H1 (cell line): ENCODE results near the gene LRRC39. TPM values are rescaled to one million over a fixed set of nuclear protein-coding genes. Genes with fewer than 3 reads are reported as not detected.

ENCODE experiments used
- CTCF ChIA-PET: fragments of 300-600 bp; sonication (Branson Sonifier 250); formaldehyde crosslinking; loops from one replicate; lab custom pipeline; 2021; ENCODE audit not compliant: partially characterized antibody; lab: Charles Lee
- POLR2A ChIA-PET: fragments of 300-600 bp; sonication (Branson Sonifier 250); formaldehyde crosslinking; loops from one replicate; lab custom pipeline; 2021; ENCODE audit warnings: inconsistent platforms; ENCODE audit not compliant: partially characterized antibody; lab: Charles Lee
- DNase-seq, 2 experiments: peaks; one replicate each; pipeline versions ENCODE4 v3.0.0 to v3.0.0-alpha.2; 2010 to 2022; ENCODE audit warnings: low spot score in 2 of 2, low read depth in 1 of 2, mixed read lengths in 1 of 2
- FAIRE-seq: peaks from 2 replicates; lab custom pipeline; 2011; peaks lifted over from hg19 to GRCh38; lab: Jason Lieb, UNC
- H2AFZ ChIP-seq: 2 replicates; pipeline ENCODE4 v1.8.1; 2012; ENCODE audit warnings: low read length, inconsistent platforms
- H2AK5ac ChIP-seq: 2 replicates; pipeline ENCODE4 v1.6.1; 2013; ENCODE audit warnings: low read depth, low read length
- H2BK120ac ChIP-seq: replicated peaks from 2 replicates; pipeline ENCODE3; 2013; ENCODE audit warnings: low read depth, low read length, inconsistent platforms
- H2BK12ac ChIP-seq: 2 replicates; pipeline ENCODE4 v1.6.1; 2013; ENCODE audit warnings: low read depth, low read length
- H2BK15ac ChIP-seq: 2 replicates; pipeline ENCODE4 v1.6.1; 2013; ENCODE audit warnings: low read length
- H2BK20ac ChIP-seq: 2 replicates; pipeline ENCODE4 v1.6.1; 2013; ENCODE audit warnings: low read length
- H2BK5ac ChIP-seq: 2 replicates; pipeline ENCODE4 v1.6.1; 2013; ENCODE audit warnings: low read depth, low read length
- H3K14ac ChIP-seq: 2 replicates; pipeline ENCODE4 v1.6.1; 2013; ENCODE audit warnings: inconsistent platforms; ENCODE audit not compliant: insufficient read length
- H3K18ac ChIP-seq: 2 replicates; pipeline ENCODE4 v1.6.1; 2013; ENCODE audit warnings: low read length; ENCODE audit errors: extremely low read depth
- H3K23ac ChIP-seq: 2 replicates; pipeline ENCODE4 v1.6.1; 2013; ENCODE audit warnings: inconsistent platforms; ENCODE audit not compliant: insufficient read length
- H3K23me2 ChIP-seq: 2 replicates; pipeline ENCODE4 v1.6.1; 2013; ENCODE audit warnings: low read depth, low read length
- H3K27ac ChIP-seq: 2 replicates; pipeline ENCODE4 v1.6.1; 2011; ENCODE audit warnings: low read depth, low read length, inconsistent platforms
- H3K27me3 ChIP-seq, 4 experiments: replicated peaks in 1 of 4; 1 replicate in 1 of 4; 2 replicates in 3 of 4; pipeline versions ENCODE4 v1.6.1 to v1.8.1; 2011 to 2013; ENCODE audit warnings: low read length in 3 of 4, mild to moderate bottlenecking in 3 of 4, inconsistent platforms in 2 of 4, mixed read lengths in 2 of 4, moderate library complexity in 1 of 4; ENCODE audit not compliant: control insufficient read depth in 3 of 4, insufficient read depth in 3 of 4; ENCODE audit errors: extremely low read depth in 1 of 4
- H3K36me3 ChIP-seq, 4 experiments: 2 replicates each; pipeline versions ENCODE4 v1.6.1 to v1.8.1; 2011 to 2013; ENCODE audit warnings: mild to moderate bottlenecking in 4 of 4, low read length in 3 of 4, moderate library complexity in 2 of 4, control low read depth in 1 of 4, inconsistent platforms in 1 of 4; ENCODE audit not compliant: insufficient read depth in 4 of 4, control insufficient read depth in 2 of 4
- H3K4ac ChIP-seq: replicated peaks from 2 replicates; pipeline ENCODE3; 2013; ENCODE audit warnings: low read length, low read depth, mixed read lengths, inconsistent platforms; ENCODE audit not compliant: insufficient read length
- H3K4me1 ChIP-seq, 4 experiments: replicated peaks in 1 of 4; 1 replicate in 1 of 4; 2 replicates in 3 of 4; pipeline versions ENCODE4 v1.6.1 to v1.8.1; 2011 to 2013; ENCODE audit warnings: low read length in 3 of 4, inconsistent platforms in 2 of 4, mixed read lengths in 1 of 4; ENCODE audit not compliant: insufficient read depth in 4 of 4, control insufficient read depth in 3 of 4
- H3K4me2 ChIP-seq, 2 experiments: 2 replicates each; pipeline versions ENCODE4 v1.6.1 to v1.8.1; 2011 to 2013; ENCODE audit warnings: low read depth in 2 of 2, low read length in 2 of 2, control low read depth in 1 of 2, inconsistent platforms in 1 of 2, mild to moderate bottlenecking in 1 of 2; ENCODE audit not compliant: insufficient read depth in 1 of 2
- H3K4me3 ChIP-seq, 4 experiments: fragments of 200-600, 300-600 bp in 1 of 4; sonication (generic), shearing (Covaris generic), sonication (Bioruptor Twin) in 1 of 4; 2 replicates each; pipeline versions ENCODE4 v1.5.1 to v1.8.1; 2011 to 2016; ENCODE audit warnings: low read length in 4 of 4, low read depth in 3 of 4, control low read depth in 2 of 4, inconsistent platforms in 2 of 4, mild to moderate bottlenecking in 2 of 4, mixed read lengths in 1 of 4, moderate library complexity in 1 of 4; ENCODE audit not compliant: insufficient read depth in 2 of 4; ENCODE audit errors: extremely low read depth in 1 of 4
- H3K56ac ChIP-seq: replicated peaks from 2 replicates; pipeline ENCODE3; 2013; ENCODE audit warnings: low read depth, mild to moderate bottlenecking, mixed read lengths, low read length, inconsistent platforms; ENCODE audit not compliant: insufficient read length
- H3K79me1 ChIP-seq: 2 replicates; pipeline ENCODE4 v1.6.1; 2013; ENCODE audit warnings: low read depth, low read length, control low read depth
- H3K79me2 ChIP-seq, 2 experiments: 2 replicates each; pipeline versions ENCODE4 v1.6.1 to v1.8.1; 2012 to 2013; ENCODE audit warnings: low read length in 2 of 2, mild to moderate bottlenecking in 2 of 2, inconsistent platforms in 1 of 2; ENCODE audit not compliant: insufficient read depth in 2 of 2, control insufficient read depth in 1 of 2
- H3K9ac ChIP-seq, 4 experiments: replicated peaks in 1 of 4; 1 replicate in 1 of 4; 2 replicates in 3 of 4; pipeline versions ENCODE4 v1.6.1 to v1.8.1; 2011 to 2013; ENCODE audit warnings: low read depth in 3 of 4, low read length in 3 of 4, control low read depth in 2 of 4, mild to moderate bottlenecking in 2 of 4, moderate library complexity in 2 of 4, inconsistent platforms in 1 of 4; ENCODE audit errors: extremely low read depth in 1 of 4
- H3K9me3 ChIP-seq, 2 experiments: 2 replicates each; pipeline versions ENCODE4 v1.6.1 to v1.8.1; 2012 to 2013; ENCODE audit warnings: mild to moderate bottlenecking in 2 of 2, moderate library complexity in 2 of 2, control low read depth in 1 of 2, inconsistent platforms in 1 of 2, low read depth in 1 of 2, low read length in 1 of 2, mixed read lengths in 1 of 2; ENCODE audit not compliant: insufficient read depth in 2 of 2
- H4K20me1 ChIP-seq, 2 experiments: replicated peaks in 1 of 2; 2 replicates each; pipeline versions ENCODE3 to v1.8.1; 2011 to 2013; ENCODE audit warnings: inconsistent platforms in 2 of 2, low read length in 2 of 2, mild to moderate bottlenecking in 1 of 2; ENCODE audit not compliant: insufficient read depth in 2 of 2, control insufficient read depth in 1 of 2
- H4K5ac ChIP-seq: 2 replicates; pipeline ENCODE4 v1.6.1; 2013; ENCODE audit warnings: low read length, low read depth, mixed read lengths, inconsistent platforms; ENCODE audit not compliant: insufficient read length
- H4K8ac ChIP-seq: 2 replicates; pipeline ENCODE4 v1.8.0; 2013; ENCODE audit warnings: mild to moderate bottlenecking, moderate library complexity, low read length, inconsistent platforms; ENCODE audit not compliant: insufficient read depth; ENCODE audit errors: extremely low read depth
- H4K91ac ChIP-seq: replicated peaks from 2 replicates; pipeline ENCODE3; 2013; ENCODE audit warnings: low read length, mixed read lengths, inconsistent platforms; ENCODE audit not compliant: insufficient read length
- EP300 ChIP-seq, 2 experiments: IDR thresholded peaks; 1 replicate in 1 of 2; 2 replicates in 1 of 2; pipeline ENCODE4 v1.6.1; 2011 to 2012; ENCODE audit warnings: low read depth in 2 of 2, low read length in 2 of 2, mild to moderate bottlenecking in 2 of 2, borderline replicate concordance in 1 of 2, inconsistent platforms in 1 of 2, moderate library complexity in 1 of 2
- EZH2 ChIP-seq: fragments of 200-600 bp; sonication (generic); IDR thresholded peaks from 2 replicates; pipeline ENCODE4 v1.7.1; 2012; ENCODE audit warnings: low read depth, mild to moderate bottlenecking, moderate library complexity, low read length, inconsistent platforms; ENCODE audit not compliant: severe bottlenecking
- KDM4A ChIP-seq: IDR thresholded peaks from one replicate; pipeline ENCODE4 v1.7.1; 2012; ENCODE audit warnings: low read depth, mild to moderate bottlenecking, moderate library complexity, low read length, inconsistent platforms; ENCODE audit not compliant: severe bottlenecking
- NRF1 ChIP-seq: IDR thresholded peaks from 2 replicates; pipeline ENCODE4 v1.6.1; 2011; ENCODE audit warnings: mild to moderate bottlenecking, low read depth, low read length, improper control_type of control experiment
- SIN3A ChIP-seq, 2 experiments: IDR thresholded peaks in 1 of 2; conservative IDR thresholded peaks in 1 of 2; 2 replicates each; pipeline ENCODE4 v1.6.1; 2011 to 2012; ENCODE audit warnings: low read length in 2 of 2, improper control_type of control experiment in 1 of 2, low read depth in 1 of 2, mild to moderate bottlenecking in 1 of 2
- SIRT6 ChIP-seq: IDR thresholded peaks from one replicate; pipeline ENCODE4 v1.7.1; 2012; ENCODE audit warnings: low read length, inconsistent platforms
- SP1 ChIP-seq: IDR thresholded peaks from 2 replicates; pipeline ENCODE4 v1.6.1; 2011; ENCODE audit warnings: low read depth, low read length
- SRF ChIP-seq: IDR thresholded peaks from 2 replicates; pipeline ENCODE4 v1.6.1; 2011; ENCODE audit warnings: mild to moderate bottlenecking, low read depth, low read length, moderate library complexity
- TBP ChIP-seq: IDR thresholded peaks from 2 replicates; pipeline ENCODE4 v1.6.1; 2011; ENCODE audit warnings: low read depth, low read length, improper control_type of control experiment
- YY1 ChIP-seq: IDR thresholded peaks from 2 replicates; pipeline ENCODE4 v1.6.1; 2011; ENCODE audit warnings: low read depth, mild to moderate bottlenecking, low read length
- ZNF274 ChIP-seq: IDR thresholded peaks from 2 replicates; pipeline ENCODE4 v1.7.0; 2012; ENCODE audit warnings: low read length, borderline replicate concordance; ENCODE audit errors: extremely low read depth
- WGBS, 2 experiments: shearing (Covaris generic) in 1 of 2; methylation state at CpG; one replicate each; pipeline versions ENCODE4 v1.1.6 to v1.1.7; 2013 to 2015; ENCODE audit warnings: low lambda C conversion rate in 2 of 2, mixed read lengths in 2 of 2, inconsistent platforms in 1 of 2, low coverage in 1 of 2, missing lambda C conversion rate in 1 of 2; ENCODE audit not compliant: insufficient replicate concordance in 2 of 2, insufficient coverage in 1 of 2, insufficient read length in 1 of 2; ENCODE audit errors: extremely low coverage in 1 of 2, missing lambda C conversion rate in 1 of 2; 5-methylcytosine and 5-hydroxymethylcytosine counted together
- polyA plus RNA-seq, 7 experiments: library from polyadenylated mRNA; depleted of rRNA in 3 of 7; stranded (reverse) in 5 of 7; unstranded in 2 of 7; fragments of >200 nt in 5 of 7; fragments of 200-250 nt in 2 of 7; gene quantifications; 1 replicate in 5 of 7; 2 replicates in 1 of 7; 4 replicates in 1 of 7; pipeline versions ENCODE4 v1.2.1 to v1.2.3, GENCODE V29; 2011 to 2013; ENCODE audit warnings: missing spikeins in 2 of 7, mixed read lengths in 2 of 7
- total RNA-seq: library from RNA; stranded (reverse); fragmentation: NEBNext Ultra II Directional; extraction: Animal tissue kit (Norgen Biotek cat#: 25700); gene quantifications from 2 replicates; pipeline ENCODE4 v1.2.1, GENCODE V29; 2021
- TF ChIP-seq, protein P1 (sequence below): IDR thresholded peaks from 2 replicates; pipeline ENCODE4 v1.6.1; 2012; ENCODE audit warnings: inconsistent platforms

The LRRC39 gene
- total and polyA plus RNA-seq, 2 of the 8 experiments (the other 6 are each of a cell fraction or from before 2014, with no cell fraction given) = 0.33 to 0.39 TPM

DNA sequence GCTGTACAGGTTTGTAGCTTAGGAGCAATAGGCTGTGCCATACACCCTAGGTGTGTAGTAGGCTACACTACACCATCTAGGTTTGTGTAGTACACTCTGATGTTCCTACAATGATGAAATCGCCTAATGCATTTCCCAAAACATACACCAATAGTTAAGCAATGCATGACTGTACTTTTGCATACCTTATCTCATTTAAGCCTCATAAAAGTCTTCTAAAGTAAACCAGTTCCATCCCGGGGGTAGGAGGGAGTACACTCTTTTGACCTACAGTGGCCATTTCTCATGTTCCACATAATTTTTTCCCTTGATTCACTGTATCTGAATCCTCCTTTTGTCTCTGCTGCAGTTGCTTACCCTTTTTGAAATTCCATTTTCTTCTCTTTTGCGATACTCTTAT lies 32.9 kb downstream of the LRRC39 start:
- no peaks in the 10 kb centered on the region for H3K27me3 ChIP-seq
- no peak overlapping the region for H4K91ac ChIP-seq
- DNase-seq (no peak), FAIRE-seq (no peak)
- H3K23me2 ChIP-seq = no peaks in the 10 kb centered on the region
- no peak overlapping the region for H2AFZ ChIP-seq
- no peak overlapping the region for H2BK120ac ChIP-seq
- H3K27ac ChIP-seq = no peak overlapping the region
- H3K9ac ChIP-seq = no peak overlapping the region
- H3K4me2 ChIP-seq = no peak overlapping the region
- no peaks in the 10 kb centered on the region for H3K79me1 ChIP-seq
- H3K9me3 ChIP-seq = no peaks in the 10 kb centered on the region
- no peak overlapping the region for H4K8ac ChIP-seq
- no peak overlapping the region for H2BK5ac ChIP-seq
- H2BK15ac ChIP-seq = no peak overlapping the region
- ChIA-PET CTCF (interaction anchor here (0.6 kb wide), 1 partner anchor 214 kb away, joined by 3 read pairs; no protein-coding TSS in a partner anchor), POLR2A (no interaction called here)
- H4K20me1 ChIP-seq = no peaks in the 10 kb centered on the region
- 82% methylated on average over 3 of the region's 3 CpGs; no CpG with 5 or more reads in 1 of the 2 experiments for WGBS, 2 experiments
- no peak overlapping the region for H4K5ac ChIP-seq
- H3K56ac ChIP-seq = no peak overlapping the region
- no peak overlapping the region for H3K4me3 ChIP-seq
- no peak overlapping the region for H3K14ac ChIP-seq
- no peak overlapping the region for H2BK12ac ChIP-seq
- no peak overlapping the region for H2AK5ac ChIP-seq
- no peak overlapping the region for H3K23ac ChIP-seq
- no peak overlapping the region for H2BK20ac ChIP-seq
- no peak overlapping the region for H3K18ac ChIP-seq
- no peak overlapping the region for H3K4ac ChIP-seq
- H3K4me1 ChIP-seq = peaks cover 0 to 6% (median 2%) of the 10 kb centered on the region in 4 experiments; a peak in 3 of 7 replicates
- peaks cover 0 to 64% (median 21%) of the 10 kb centered on the region in 4 experiments; a peak in 6 of 8 replicates for H3K36me3 ChIP-seq
- H3K79me2 ChIP-seq = no peaks in the 10 kb centered on the region
- TF ChIP-seq SIN3A (conservative IDR thresholded peaks at IDR 0.05 in 1 of 2, IDR thresholded peaks at IDR 0.05 in 1 of 2; ENCODE audit: low read depth in 1 of 2, low read length in 2 of 2) = no peak
- TF ChIP-seq, protein P1, sequence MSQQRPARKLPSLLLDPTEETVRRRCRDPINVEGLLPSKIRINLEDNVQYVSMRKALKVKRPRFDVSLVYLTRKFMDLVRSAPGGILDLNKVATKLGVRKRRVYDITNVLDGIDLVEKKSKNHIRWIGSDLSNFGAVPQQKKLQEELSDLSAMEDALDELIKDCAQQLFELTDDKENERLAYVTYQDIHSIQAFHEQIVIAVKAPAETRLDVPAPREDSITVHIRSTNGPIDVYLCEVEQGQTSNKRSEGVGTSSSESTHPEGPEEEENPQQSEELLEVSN = no peak
- TF ChIP-seq YY1 = no peak
- TF ChIP-seq KDM4A = no peak
- TF ChIP-seq SIRT6 = no peak
- TF ChIP-seq ZNF274 = no peak
- TF ChIP-seq EZH2 = no peak
- no peak for TF ChIP-seq SP1
- TF ChIP-seq SRF = no peak
- TF ChIP-seq NRF1 = no peak
- TF ChIP-seq EP300 (IDR thresholded peaks at IDR 0.05; ENCODE audit: borderline replicate concordance in 1 of 2, low read depth in 2 of 2, low read length in 2 of 2) = no peak
- TF ChIP-seq TBP = no peak
